OCI-LY7 (cell line): ENCODE measurements around the gene PLA2G4C. TPM values are rescaled to one million over a fixed set of nuclear protein-coding genes. Genes with fewer than 3 reads are reported as not detected.
"Not testable (repeated sequence)": the region's sequence is repeated elsewhere in the genome, so short reads cannot be mapped to it uniquely, and the experiment has no call there.

Experiments used
- BruUV-seq: library from RNA; stranded (reverse); fragments of 400-500 nt; replicated peaks from 2 replicates; lab custom pipeline; 2021; lab: Mats Ljungman, UMichigan
- CTCF ChIA-PET: fragments of 300-600 bp; sonication (Branson Sonifier 250); formaldehyde crosslinking; loops from one replicate; lab custom pipeline; 2022; ENCODE audit warnings: antibody characterized with exemption; ENCODE audit not compliant: unreplicated experiment; lab: Charles Lee
- POLR2A ChIA-PET: fragments of 300-600 bp; sonication (Branson Sonifier 250); formaldehyde crosslinking; loops from one replicate; lab custom pipeline; 2022; ENCODE audit warnings: antibody characterized with exemption; lab: Charles Lee
- DNase-seq: peaks from one replicate; pipeline ENCODE4 v3.0.0-alpha.2; 2015; ENCODE audit warnings: low spot score
- H2AFZ ChIP-seq: fragments of 200-600 bp; sonication (generic), shearing (Covaris generic); 2 replicates; pipeline ENCODE4 v1.6.1; 2014; ENCODE audit warnings: mild to moderate bottlenecking, antibody characterized with exemption, low read length, moderate library complexity
- H3K27ac ChIP-seq: fragments of 200-600 bp; sonication (generic); 2 replicates; pipeline ENCODE4 v1.5.1; 2014; ENCODE audit warnings: mixed run types, low read depth, mild to moderate bottlenecking, moderate library complexity, low read length, inconsistent platforms; ENCODE audit not compliant: poor library complexity, severe bottlenecking
- H3K36me3 ChIP-seq: fragments of 200-600 bp; sonication (generic); 2 replicates; pipeline ENCODE4 v1.6.1; 2014; ENCODE audit warnings: mild to moderate bottlenecking, antibody characterized with exemption, low read length, moderate library complexity, mixed read lengths; ENCODE audit not compliant: insufficient read depth
- H3K4me1 ChIP-seq: fragments of 200-600 bp; sonication (generic); 2 replicates; pipeline ENCODE4 v1.5.1; 2014; ENCODE audit warnings: mild to moderate bottlenecking, low read length; ENCODE audit not compliant: insufficient read depth, poor library complexity, severe bottlenecking
- H3K4me2 ChIP-seq: fragments of 200-600 bp; sonication (generic); 2 replicates; pipeline ENCODE4 v1.6.1; 2014; ENCODE audit warnings: mild to moderate bottlenecking, low read length
- H3K4me3 ChIP-seq: fragments of 200-600 bp; sonication (generic); 2 replicates; pipeline ENCODE4 v1.5.1; 2014; ENCODE audit warnings: mild to moderate bottlenecking, low read depth, low read length; ENCODE audit not compliant: poor library complexity, severe bottlenecking
- H3K79me2 ChIP-seq: fragments of 200-600 bp; sonication (generic); 2 replicates; pipeline ENCODE4 v1.6.1; 2016; ENCODE audit warnings: low read depth, mild to moderate bottlenecking, low read length, moderate library complexity, mixed read lengths; ENCODE audit not compliant: insufficient read depth
- H3K9me2 ChIP-seq: fragments of 200-600 bp; sonication (generic); 2 replicates; pipeline ENCODE4 v1.6.1; 2016; ENCODE audit warnings: mild to moderate bottlenecking, low read length, mixed read lengths; ENCODE audit not compliant: insufficient read depth
- H3K9me3 ChIP-seq: fragments of 200-600 bp; sonication (generic); 2 replicates; pipeline ENCODE4 v1.6.1; 2014; ENCODE audit warnings: mild to moderate bottlenecking, mixed run types, low read length, mixed read lengths
- H4K20me1 ChIP-seq: fragments of 200-600 bp; sonication (generic); 2 replicates; pipeline ENCODE4 v1.6.1; 2014; ENCODE audit warnings: mild to moderate bottlenecking, antibody characterized with exemption, low read length, moderate library complexity, mixed read lengths; ENCODE audit not compliant: insufficient read depth
- EZH2phosphoT487 ChIP-seq: fragments of 200-600 bp; sonication (generic); IDR thresholded peaks from 2 replicates; pipeline ENCODE4 v1.6.1; 2018; ENCODE audit warnings: low read depth, borderline replicate concordance, mild to moderate bottlenecking, mixed run types, antibody characterized with exemption, low read length, moderate library complexity, mixed read lengths
- intact Hi-C: fragments of 100-400 bp; cut with micrococcal nuclease; formaldehyde crosslinking; loops from one replicate; pipeline ENCODE4 v1.10.0; 2022; ENCODE audit not compliant: unreplicated experiment
- total RNA-seq, 2 experiments: library from RNA; depleted of rRNA in 1 of 2; stranded (reverse); fragments of >200 nt in 1 of 2; shearing (Covaris generic) in 1 of 2; gene quantifications; 2 replicates each; pipeline ENCODE4 v1.2.3, GENCODE V29; 2014 to 2022
- TF ChIP-seq, protein P1 (sequence below): fragments of 200-600 bp; sonication (generic); conservative IDR thresholded peaks from 2 replicates; pipeline ENCODE4 v1.5.1; 2014; ENCODE audit warnings: mild to moderate bottlenecking, antibody characterized with exemption, low read length, moderate library complexity, mixed read lengths

The PLA2G4C gene
- total RNA-seq, 2 experiments from 2014 or later: 0.98 to 1.4 TPM

DNA sequence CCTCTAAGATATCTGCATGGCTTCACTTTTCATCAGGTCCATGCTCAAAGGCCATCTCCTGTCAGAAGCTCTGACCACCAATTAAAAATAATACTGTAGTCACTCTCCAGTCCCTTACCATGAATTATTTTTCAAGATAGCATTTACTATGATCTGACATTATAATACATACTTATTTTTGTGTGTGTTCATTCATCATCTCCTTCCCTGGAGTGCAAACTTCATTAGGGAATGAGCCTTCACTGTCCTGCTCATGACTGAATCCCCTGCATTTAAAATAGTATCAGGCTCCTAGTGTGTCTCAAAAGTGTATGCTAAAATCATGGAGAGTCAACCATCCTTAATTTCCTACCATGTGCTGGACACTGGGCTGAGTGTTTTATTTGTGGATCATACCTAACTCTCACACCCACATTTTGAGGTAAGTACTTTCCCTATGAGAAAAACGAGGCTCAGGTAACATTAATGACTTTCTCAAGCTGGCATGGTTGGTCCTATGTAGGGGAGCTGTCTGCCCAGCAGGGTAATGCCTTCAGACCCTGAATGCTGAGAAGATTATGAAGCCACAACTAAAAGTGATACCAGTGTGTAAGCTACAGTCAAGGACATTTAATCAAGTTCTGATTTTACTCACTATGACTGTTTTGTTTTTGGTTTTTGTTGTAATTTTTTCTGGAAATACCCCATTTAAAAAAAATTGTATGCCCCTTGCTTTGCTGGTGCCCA lies 16.3 kb downstream of the PLA2G4C start:
- Histone ChIP-seq H2AFZ (no peak overlapping the region), H4K20me1 (no peaks in the 10 kb centered on the region), H3K27ac (no peak overlapping the region), H3K9me2 (no peaks in the 10 kb centered on the region), H3K79me2 (no peaks in the 10 kb centered on the region), H3K4me3 (no peak overlapping the region), H3K9me3 (no peaks in the 10 kb centered on the region), H3K36me3 (no peaks in the 10 kb centered on the region), H3K4me2 (no peak overlapping the region), H3K4me1 (no peaks in the 10 kb centered on the region)
- BruUV-seq: no TSS peak
- intact Hi-C loops: no loop called here
- ChIA-PET CTCF (no interaction called here), POLR2A (no interaction called here)
- TF ChIP-seq, protein P1, sequence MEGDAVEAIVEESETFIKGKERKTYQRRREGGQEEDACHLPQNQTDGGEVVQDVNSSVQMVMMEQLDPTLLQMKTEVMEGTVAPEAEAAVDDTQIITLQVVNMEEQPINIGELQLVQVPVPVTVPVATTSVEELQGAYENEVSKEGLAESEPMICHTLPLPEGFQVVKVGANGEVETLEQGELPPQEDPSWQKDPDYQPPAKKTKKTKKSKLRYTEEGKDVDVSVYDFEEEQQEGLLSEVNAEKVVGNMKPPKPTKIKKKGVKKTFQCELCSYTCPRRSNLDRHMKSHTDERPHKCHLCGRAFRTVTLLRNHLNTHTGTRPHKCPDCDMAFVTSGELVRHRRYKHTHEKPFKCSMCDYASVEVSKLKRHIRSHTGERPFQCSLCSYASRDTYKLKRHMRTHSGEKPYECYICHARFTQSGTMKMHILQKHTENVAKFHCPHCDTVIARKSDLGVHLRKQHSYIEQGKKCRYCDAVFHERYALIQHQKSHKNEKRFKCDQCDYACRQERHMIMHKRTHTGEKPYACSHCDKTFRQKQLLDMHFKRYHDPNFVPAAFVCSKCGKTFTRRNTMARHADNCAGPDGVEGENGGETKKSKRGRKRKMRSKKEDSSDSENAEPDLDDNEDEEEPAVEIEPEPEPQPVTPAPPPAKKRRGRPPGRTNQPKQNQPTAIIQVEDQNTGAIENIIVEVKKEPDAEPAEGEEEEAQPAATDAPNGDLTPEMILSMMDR: no peak
- no peak for TF ChIP-seq EZH2phosphoT487
- no peak for DNase-seq

DNA sequence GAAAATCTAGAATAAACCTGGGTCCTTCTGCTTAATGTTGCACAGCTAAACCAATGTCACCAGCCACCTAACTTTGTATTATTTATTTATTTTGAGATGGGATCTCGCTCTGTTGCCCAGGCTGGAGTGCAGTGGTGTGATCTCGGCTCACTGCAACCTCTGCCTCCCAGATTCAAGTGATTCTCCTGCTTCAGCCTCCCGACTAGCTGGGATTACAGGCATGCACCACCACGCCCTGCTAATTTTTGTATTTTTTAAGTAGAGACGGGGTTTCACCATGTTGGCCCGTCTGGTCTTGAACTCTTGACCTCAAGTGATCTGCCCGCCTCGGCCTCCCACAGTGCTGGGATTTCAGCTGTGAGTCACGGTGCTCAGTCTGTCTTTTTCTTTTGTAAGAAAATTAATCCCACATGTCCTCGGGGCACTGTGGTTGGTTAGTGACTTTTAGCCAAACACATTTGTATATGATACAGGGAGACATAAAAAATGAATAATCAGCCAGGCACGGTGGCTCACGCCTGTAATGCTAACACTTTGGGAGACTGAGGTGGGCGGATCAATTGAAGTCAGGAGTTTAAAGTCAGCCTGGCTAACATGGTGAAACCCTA lies 19.4 kb downstream of the PLA2G4C start:
- CTCF ChIA-PET, intact Hi-C loops, H3K9me3 ChIP-seq, DNase-seq, POLR2A ChIA-PET, H4K20me1 ChIP-seq, H3K27ac ChIP-seq, H3K4me1 ChIP-seq, H2AFZ ChIP-seq, BruUV-seq, H3K4me3 ChIP-seq, H3K36me3 ChIP-seq, H3K4me2 ChIP-seq, H3K9me2 ChIP-seq, H3K79me2 ChIP-seq: not testable (repeated sequence)

DNA sequence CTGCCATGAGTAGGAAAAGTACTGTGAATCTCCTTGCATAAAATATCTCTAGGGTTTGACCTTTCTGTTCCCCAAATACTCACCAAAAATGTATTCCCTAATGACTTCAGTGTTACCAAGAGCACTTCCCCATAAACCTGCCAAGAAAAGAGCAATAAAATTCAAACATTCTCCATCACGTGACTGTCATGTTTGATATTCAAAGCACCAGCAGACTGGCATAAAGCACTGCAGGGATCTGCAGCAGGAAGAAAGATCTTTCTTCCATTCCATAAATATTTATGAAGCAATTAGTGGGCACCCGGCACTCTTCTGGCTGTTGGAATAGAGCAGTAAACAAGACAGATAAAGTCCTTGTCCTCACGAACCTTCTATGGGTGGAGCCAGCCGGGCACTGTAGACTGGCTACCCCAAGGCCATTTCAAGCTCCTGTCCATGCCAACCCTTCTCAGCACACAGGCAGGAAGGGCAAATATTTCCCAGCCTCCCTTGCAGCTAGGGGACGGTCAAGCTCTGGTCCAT lies 20.3 kb downstream of the PLA2G4C start:
- Histone ChIP-seq H3K79me2 (no peaks in the 10 kb centered on the region), H3K9me2 (no peaks in the 10 kb centered on the region), H2AFZ (no peak overlapping the region), H3K27ac (no peak overlapping the region), H3K4me3 (no peak overlapping the region), H3K4me1 (no peaks in the 10 kb centered on the region), H3K36me3 (no peaks in the 10 kb centered on the region), H3K4me2 (no peak overlapping the region), H3K9me3 (no peaks in the 10 kb centered on the region), H4K20me1 (no peaks in the 10 kb centered on the region)
- CTCF ChIA-PET: no interaction called here
- POLR2A ChIA-PET: no interaction called here
- DNase-seq: no peak
- BruUV-seq: no TSS peak
- no peak for TF ChIP-seq EZH2phosphoT487
- TF ChIP-seq, protein P1: no peak
- intact Hi-C loops: no loop called here

- H3K4me3 ChIP-seq, CTCF ChIA-PET, intact Hi-C loops, H3K27ac ChIP-seq, H3K4me2 ChIP-seq, DNase-seq, H3K79me2 ChIP-seq, H2AFZ ChIP-seq, H3K4me1 ChIP-seq, H3K9me3 ChIP-seq, H4K20me1 ChIP-seq, BruUV-seq, POLR2A ChIA-PET, H3K9me2 ChIP-seq, H3K36me3 ChIP-seq: not testable (repeated sequence)
Observed at GRCh38 chr19:48088991-48089390, 21.6 kb downstream of the PLA2G4C start.
